ENCODE measurements around the gene METTL26. TPM values are rescaled to one million over a fixed set of nuclear protein-coding genes. Genes with fewer than 3 reads are reported as not detected.

The METTL26 gene
- total and polyA plus RNA-seq, 2 of the 8 experiments (the other 6 are each of a cell fraction or from before 2014, with no cell fraction given) = 100 to 186 TPM

GRCh38 chr16:609984-610383 lies 26.1 kb downstream of the METTL26 start:
- FAIRE-seq (no peak), DNase-seq (ENCODE audit: low read depth in 1 of 2, low spot score in 2 of 2) (no peak)
- peaks cover 0 to 2% of the 10 kb centered on the region in 2 experiments; a peak in 1 of 4 replicates for H3K79me2 ChIP-seq (ENCODE audit: control insufficient read depth in 1 of 2, insufficient read depth in 2 of 2, low read length in 2 of 2)
- no peaks in the 10 kb centered on the region; a peak in 1 of 7 replicates for H3K4me1 ChIP-seq (replicated peaks in 1 of 4; ENCODE audit: control insufficient read depth in 3 of 4, insufficient read depth in 4 of 4, low read length in 3 of 4)
- no peak overlapping the region for H2BK15ac ChIP-seq (ENCODE audit: low read length)
- H4K20me1 ChIP-seq (replicated peaks in 1 of 2; ENCODE audit: control insufficient read depth in 1 of 2, insufficient read depth in 2 of 2, low read length in 2 of 2) = peaks cover 0 to 9% of the 10 kb centered on the region in 2 experiments
- H3K18ac ChIP-seq (ENCODE audit: extremely low read depth, low read length) = no peak overlapping the region
- H3K36me3 ChIP-seq (ENCODE audit: control insufficient read depth in 2 of 4, insufficient read depth in 4 of 4, low read length in 3 of 4) = no peaks in the 10 kb centered on the region; a peak in 1 of 8 replicates
- no peak overlapping the region for H2BK5ac ChIP-seq (ENCODE audit: low read depth, low read length)
- no peak overlapping the region for H2BK120ac ChIP-seq (replicated peaks; ENCODE audit: low read depth, low read length)
- H2AK5ac ChIP-seq (ENCODE audit: low read depth, low read length) = 0 out of 2 replicates have a peak overlapping the region, but pooled peaks have one; percentile 39
- 0 out of 2 replicates have a peak overlapping the region, but pooled peaks have one; percentile 18 for H2BK20ac ChIP-seq (ENCODE audit: low read length)
- no peak overlapping the region for H3K27ac ChIP-seq (ENCODE audit: low read depth, low read length)
- TF ChIP-seq CHD2 (IDR thresholded peaks at IDR 0.05; ENCODE audit: low read length) (no peak), ATF2 (IDR thresholded peaks at IDR 0.05; ENCODE audit: low read length) (no peak), RFX5 (IDR thresholded peaks at IDR 0.05; ENCODE audit: borderline replicate concordance, low read depth, low read length) (no peak), TAF7 (optimal IDR thresholded peaks at IDR 0.05; ENCODE audit: borderline replicate concordance, low read depth, low read length) (no peak), RBBP5 (IDR thresholded peaks at IDR 0.05; ENCODE audit: borderline replicate concordance, low read depth, low read length) (no peak), USF2 (IDR thresholded peaks at IDR 0.05; ENCODE audit: low read length) (no peak), CBX5 (IDR thresholded peaks at IDR 0.05; ENCODE audit: low read depth, low read length) (no peak)
- H3K9me3 ChIP-seq (ENCODE audit: insufficient read depth in 2 of 2, low read depth in 1 of 2, low read length in 1 of 2) = peaks cover 5 to 7% of the 10 kb centered on the region in 2 experiments; a peak in 3 of 4 replicates
- no peak overlapping the region for H3K4ac ChIP-seq (replicated peaks; ENCODE audit: insufficient read length, low read depth, low read length)
- H3K56ac ChIP-seq (replicated peaks; ENCODE audit: insufficient read length, low read depth, low read length) = no peak overlapping the region
- H3K9ac ChIP-seq (replicated peaks in 1 of 4; ENCODE audit: extremely low read depth in 1 of 4, low read depth in 3 of 4, low read length in 3 of 4) = no peak overlapping the region
- H3K23ac ChIP-seq (ENCODE audit: insufficient read length) = no peak overlapping the region
- H2AFZ ChIP-seq (ENCODE audit: low read length) = no peak overlapping the region
- no peaks in the 10 kb centered on the region for H3K27me3 ChIP-seq (replicated peaks in 1 of 4; ENCODE audit: control insufficient read depth in 3 of 4, extremely low read depth in 1 of 4, insufficient read depth in 3 of 4, low read length in 3 of 4)
- H2BK12ac ChIP-seq (ENCODE audit: low read depth, low read length) = 0 out of 2 replicates have a peak overlapping the region, but pooled peaks have one; percentile 27
- no peak overlapping the region for H3K14ac ChIP-seq (ENCODE audit: insufficient read length)
- H4K8ac ChIP-seq (ENCODE audit: extremely low read depth, insufficient read depth, low read length) = no peak overlapping the region
- no peaks in the 10 kb centered on the region for H3K23me2 ChIP-seq (ENCODE audit: low read depth, low read length)
- H4K91ac ChIP-seq (replicated peaks; ENCODE audit: insufficient read length, low read length) = no peak overlapping the region
- H3K4me2 ChIP-seq (ENCODE audit: insufficient read depth in 1 of 2, low read depth in 2 of 2, low read length in 2 of 2) = no peak overlapping the region
- ChIA-PET CTCF (ENCODE audit: partially characterized antibody) (interaction anchor here (1.1 to 5.2 kb wide), 15 partner anchors 9 to 184 kb away, joined by 3 to 29 read pairs (median 4); partner anchors contain the start of genes RAB11FIP3 and RAB40C), POLR2A (ENCODE audit: partially characterized antibody) (interaction anchor here (0.7 to 1.4 kb wide), 3 partner anchors 9 to 86 kb away, joined by 3 to 4 read pairs (median 3); no protein-coding TSS in a partner anchor)
- H3K79me1 ChIP-seq (ENCODE audit: low read depth, low read length) = peaks cover 6% of the 10 kb centered on the region
- H3K4me3 ChIP-seq (ENCODE audit: extremely low read depth in 1 of 4, insufficient read depth in 2 of 4, low read depth in 3 of 4, low read length in 4 of 4) = no peak overlapping the region
- H4K5ac ChIP-seq (ENCODE audit: insufficient read length, low read depth, low read length) = no peak overlapping the region
- WGBS, 2 experiments (ENCODE audit: extremely low coverage in 1 of 2, insufficient coverage in 1 of 2, insufficient read length in 1 of 2, insufficient replicate concordance in 2 of 2, low coverage in 1 of 2, low lambda C conversion rate in 2 of 2, missing lambda C conversion rate in 1 of 2) = 93% methylated on average over 12 of the region's 14 CpGs; no CpG with 5 or more reads in 1 of the 2 experiments

All from H1 (cell line).